Hepatocyte (in vitro differentiated cells): ENCODE data around the gene ADAMTS20. TPM values are rescaled to one million over a fixed set of nuclear protein-coding genes. Genes with fewer than 3 reads are reported as not detected.

Experiments
- DNase-seq: peaks from one replicate; pipeline ENCODE4 v3.0.0-alpha.2; 2016; ENCODE audit warnings: low spot score
- H2AFZ ChIP-seq: fragments of 200-600 bp; sonication (generic); 2 replicates; pipeline ENCODE4 v1.6.0; 2016; ENCODE audit warnings: antibody characterized with exemption, mild to moderate bottlenecking
- H3K27ac ChIP-seq: fragments of 200-600 bp; sonication (generic); 2 replicates; pipeline ENCODE4 v1.5.1; 2016; ENCODE audit warnings: mild to moderate bottlenecking
- H3K27me3 ChIP-seq: fragments of 200-600 bp; sonication (generic); 2 replicates; pipeline ENCODE4 v1.6.1; 2016
- H3K36me3 ChIP-seq: fragments of 200-600 bp; sonication (generic); replicated peaks from 2 replicates; pipeline ENCODE4 v1.5.1; 2016; ENCODE audit warnings: low read depth; ENCODE audit not compliant: insufficient read depth
- H3K4me1 ChIP-seq: fragments of 200-600 bp; sonication (generic); 2 replicates; pipeline ENCODE4 v1.5.1; 2016; ENCODE audit warnings: mild to moderate bottlenecking, moderate library complexity; ENCODE audit not compliant: insufficient read depth
- H3K4me2 ChIP-seq: fragments of 200-600 bp; sonication (generic); 2 replicates; pipeline ENCODE4 v1.6.0; 2016
- H3K4me3 ChIP-seq: fragments of 200-600 bp; sonication (generic); 2 replicates; pipeline ENCODE4 v1.5.1; 2016; ENCODE audit warnings: mild to moderate bottlenecking
- H3K79me2 ChIP-seq: fragments of 200-600 bp; sonication (generic); 2 replicates; pipeline ENCODE4 v1.6.0; 2017; ENCODE audit warnings: mild to moderate bottlenecking
- H3K9me2 ChIP-seq: fragments of 200-600 bp; sonication (generic); replicated peaks from 2 replicates; pipeline ENCODE4 v1.6.0; 2017; ENCODE audit warnings: mild to moderate bottlenecking; ENCODE audit not compliant: insufficient read depth
- H3K9me3 ChIP-seq: fragments of 200-600 bp; sonication (generic); 2 replicates; pipeline ENCODE4 v1.5.1; 2016; ENCODE audit warnings: low read depth, mild to moderate bottlenecking
- H4K20me1 ChIP-seq: fragments of 200-600 bp; sonication (generic); 2 replicates; pipeline ENCODE4 v1.6.0; 2016; ENCODE audit warnings: mild to moderate bottlenecking; ENCODE audit not compliant: insufficient read depth, poor library complexity, severe bottlenecking
- CTCF ChIP-seq: fragments of 200-600 bp; sonication (generic); IDR thresholded peaks from 2 replicates; pipeline ENCODE4 v1.5.1; 2016; ENCODE audit warnings: antibody characterized with exemption, mild to moderate bottlenecking; ENCODE audit not compliant: poor library complexity
- EZH2 ChIP-seq: fragments of 200-600 bp; sonication (generic); IDR thresholded peaks from 2 replicates; pipeline ENCODE4 v1.6.1; 2016; ENCODE audit warnings: antibody characterized with exemption, mild to moderate bottlenecking, borderline replicate concordance
- EZH2phosphoT487 ChIP-seq: fragments of 200-600 bp; sonication (generic); IDR thresholded peaks from one replicate; pipeline ENCODE4 v1.6.1; 2018; ENCODE audit warnings: antibody characterized with exemption, mild to moderate bottlenecking, low read depth, moderate library complexity; ENCODE audit not compliant: unreplicated experiment, severe bottlenecking
- WGBS: methylation state at CpG from one replicate; pipeline ENCODE4 v1.1.6; 2016; ENCODE audit warnings: low lambda C conversion rate; ENCODE audit errors: missing lambda C conversion rate; 5-methylcytosine and 5-hydroxymethylcytosine counted together
- polyA plus RNA-seq: library from polyadenylated mRNA; unstranded; fragments of >200 nt; fragmentation: Nextera tagmentation; extraction: Ambion mirVana; gene quantifications from 2 replicates; pipeline ENCODE4 v1.2.1, GENCODE V29; 2016
- total RNA-seq: library from RNA; depleted of rRNA; stranded (reverse); fragments of >200 nt; gene quantifications from 2 replicates; pipeline ENCODE4 v1.2.3, GENCODE V29; 2014

The ADAMTS20 gene
- total and polyA plus RNA-seq, 2 experiments from 2014 or later, result 0.47 to 1.2 TPM

- H3K27me3 ChIP-seq, result no peaks in the 10 kb centered on the region
- H4K20me1 ChIP-seq, result no peaks in the 10 kb centered on the region
- H3K4me1 ChIP-seq, result no peaks in the 10 kb centered on the region
- H3K79me2 ChIP-seq, result no peaks in the 10 kb centered on the region
- no peaks in the 10 kb centered on the region for H3K36me3 ChIP-seq
- H3K27ac ChIP-seq, result no peak overlapping the region
- no peak overlapping the region for H2AFZ ChIP-seq
- no peak overlapping the region for H3K4me3 ChIP-seq
- no peak for TF ChIP-seq EZH2phosphoT487
- TF ChIP-seq CTCF, result no peak
- no peak for TF ChIP-seq EZH2
- no peaks in the 10 kb centered on the region for H3K9me3 ChIP-seq
- H3K9me2 ChIP-seq, result no peaks in the 10 kb centered on the region
- 46% methylated on average over 4 of the region's 4 CpGs for WGBS
- H3K4me2 ChIP-seq, result peak overlapping the region; percentile 34
- DNase-seq, result peak; percentile 11
Observed at GRCh38 chr12:43579206-43579605, 27.2 kb upstream of the ADAMTS20 start.

DNA sequence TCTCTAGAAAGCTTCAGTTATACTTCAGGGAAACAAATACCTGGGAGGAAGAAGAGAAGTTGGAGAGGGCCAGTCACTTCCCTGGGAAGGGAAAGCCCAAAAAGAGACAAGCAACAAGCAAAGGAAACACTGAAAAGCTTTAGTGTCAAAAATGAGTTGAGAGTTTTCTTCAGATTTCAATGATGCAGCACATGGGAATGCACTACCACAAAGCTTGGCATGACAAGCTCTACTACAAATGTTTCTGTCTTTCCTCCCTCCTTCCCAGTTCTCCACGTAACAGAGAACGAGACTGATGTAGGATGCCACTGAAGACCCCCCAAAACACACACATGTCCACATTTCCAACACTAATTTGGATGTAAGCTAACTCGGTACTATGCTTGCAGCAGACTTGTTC is 26.8 kb upstream of the ADAMTS20 start:
- peak; percentile 7 for DNase-seq
- Histone ChIP-seq H3K9me2 (no peaks in the 10 kb centered on the region), H3K4me3 (no peak overlapping the region), H3K4me1 (no peaks in the 10 kb centered on the region), H3K27me3 (no peaks in the 10 kb centered on the region), H2AFZ (no peak overlapping the region), H3K9me3 (no peaks in the 10 kb centered on the region), H3K36me3 (no peaks in the 10 kb centered on the region), H3K79me2 (no peaks in the 10 kb centered on the region), H4K20me1 (no peaks in the 10 kb centered on the region), H3K4me2 (peak overlapping the region; percentile 34), H3K27ac (no peak overlapping the region)
- WGBS, result 39% methylated on average over 3 of the region's 3 CpGs
- TF ChIP-seq EZH2phosphoT487 (no peak), CTCF (no peak), EZH2 (no peak)

DNA sequence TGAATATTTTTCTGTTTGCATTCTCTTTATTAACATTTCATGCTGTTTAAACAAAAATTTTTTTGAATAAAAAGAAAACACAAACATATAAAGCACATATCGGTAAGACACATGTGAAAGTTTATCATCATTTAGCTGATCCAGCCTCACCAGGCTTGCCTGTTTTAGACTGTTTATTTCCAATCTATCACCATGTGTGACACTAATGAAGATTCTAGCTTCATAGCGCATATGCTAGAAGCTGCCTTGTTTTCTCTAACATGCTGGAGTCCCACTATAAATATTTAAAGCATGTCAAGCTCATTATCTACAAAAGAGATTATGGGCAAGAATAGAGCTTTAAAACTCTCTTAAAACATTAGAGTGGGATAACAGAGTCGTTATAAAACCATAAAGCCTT is 25.4 kb upstream of the ADAMTS20 start:
- H3K27ac ChIP-seq, result no peak overlapping the region
- H3K36me3 ChIP-seq, result no peaks in the 10 kb centered on the region
- 44% methylated on average over 3 of the region's 3 CpGs for WGBS
- TF ChIP-seq CTCF, result no peak
- no peak for TF ChIP-seq EZH2phosphoT487
- TF ChIP-seq EZH2, result no peak
- no peak overlapping the region for H2AFZ ChIP-seq
- no peaks in the 10 kb centered on the region for H3K9me2 ChIP-seq
- H3K9me3 ChIP-seq, result no peaks in the 10 kb centered on the region
- DNase-seq, result no peak
- H4K20me1 ChIP-seq, result no peaks in the 10 kb centered on the region
- H3K4me1 ChIP-seq, result no peaks in the 10 kb centered on the region
- no peaks in the 10 kb centered on the region for H3K27me3 ChIP-seq
- no peaks in the 10 kb centered on the region for H3K79me2 ChIP-seq
- H3K4me2 ChIP-seq, result peak overlapping the region; percentile 48
- H3K4me3 ChIP-seq, result no peak overlapping the region

DNA sequence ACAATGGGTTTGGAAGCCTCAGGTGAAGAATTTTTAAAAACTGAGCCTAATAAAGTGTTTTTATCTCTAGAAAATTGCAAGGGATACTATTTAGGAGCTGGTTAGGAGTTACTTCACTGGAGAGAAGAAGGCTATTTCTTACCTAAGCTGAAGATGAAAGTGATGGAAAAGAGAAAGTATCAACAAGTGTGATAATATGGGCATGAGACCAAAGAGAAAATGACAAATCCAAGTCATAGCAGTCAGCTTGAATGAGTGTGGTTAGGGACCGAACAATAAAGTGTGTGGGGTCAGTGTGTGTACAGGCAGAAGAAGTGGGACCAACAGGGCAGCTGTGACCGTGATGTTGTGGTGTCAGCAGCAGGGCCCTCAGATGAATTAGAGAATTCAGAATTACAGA is 24.2 kb upstream of the ADAMTS20 start:
- no peak for DNase-seq
- 87% methylated on average over 2 of the region's 2 CpGs for WGBS
- no peak for TF ChIP-seq EZH2phosphoT487
- no peak for TF ChIP-seq CTCF
- TF ChIP-seq EZH2, result no peak
- Histone ChIP-seq H3K4me3 (no peak overlapping the region), H4K20me1 (no peaks in the 10 kb centered on the region), H3K27me3 (no peaks in the 10 kb centered on the region), H3K4me2 (no peak overlapping the region), H3K27ac (no peak overlapping the region), H3K9me2 (no peaks in the 10 kb centered on the region), H3K79me2 (no peaks in the 10 kb centered on the region), H3K4me1 (no peaks in the 10 kb centered on the region), H3K9me3 (no peaks in the 10 kb centered on the region), H3K36me3 (no peaks in the 10 kb centered on the region), H2AFZ (no peak overlapping the region)
